KMS-11 (cell line): ENCODE results near the gene ZBTB1.

ENCODE experiments used
- H2AFZ ChIP-seq: fragments of 200-600 bp; sonication (generic); 2 replicates; pipeline ENCODE4 v1.6.1; 2016; ENCODE audit warnings: antibody characterized with exemption, mixed run types, low read depth
- H3K27ac ChIP-seq: fragments of 200-600 bp; sonication (generic); 2 replicates; pipeline ENCODE4 v1.6.1; 2016; ENCODE audit warnings: mild to moderate bottlenecking, mixed run types
- H3K27me3 ChIP-seq: fragments of 200-600 bp; sonication (generic); 2 replicates; pipeline ENCODE4 v1.6.1; 2017; ENCODE audit warnings: mild to moderate bottlenecking, low read depth, mixed run types, moderate library complexity; ENCODE audit not compliant: insufficient read depth
- H3K36me3 ChIP-seq: fragments of 200-600 bp; sonication (generic); 2 replicates; pipeline ENCODE4 v1.6.1; 2017; ENCODE audit warnings: mild to moderate bottlenecking, mixed run types; ENCODE audit not compliant: insufficient read depth
- H3K4me1 ChIP-seq: fragments of 200-600 bp; sonication (generic); 2 replicates; pipeline ENCODE4 v1.6.1; 2016; ENCODE audit warnings: mild to moderate bottlenecking, low read depth, mixed run types; ENCODE audit not compliant: poor library complexity, severe bottlenecking
- H3K4me2 ChIP-seq: fragments of 200-600 bp; sonication (generic); 2 replicates; pipeline ENCODE4 v1.7.0; 2016; ENCODE audit warnings: mild to moderate bottlenecking, mixed run types
- H3K4me3 ChIP-seq: fragments of 200-600 bp; sonication (generic); IDR thresholded peaks from 2 replicates; pipeline ENCODE4 v1.6.1; 2017; ENCODE audit warnings: low read depth, low read length, mixed read lengths; ENCODE audit not compliant: insufficient read depth
- H3K79me2 ChIP-seq: fragments of 200-600 bp; sonication (generic); 2 replicates; pipeline ENCODE4 v1.6.1; 2016; ENCODE audit warnings: low read depth, mixed run types; ENCODE audit not compliant: insufficient read depth
- H3K9ac ChIP-seq: fragments of 200-600 bp; sonication (generic); 2 replicates; pipeline ENCODE4 v1.6.1; 2016; ENCODE audit warnings: mild to moderate bottlenecking, mixed run types
- H4K20me1 ChIP-seq: fragments of 200-600 bp; sonication (generic); 2 replicates; pipeline ENCODE4 v1.6.1; 2016; ENCODE audit warnings: mild to moderate bottlenecking, mixed run types; ENCODE audit not compliant: insufficient read depth
- CTCF ChIP-seq: fragments of 200-600 bp; sonication (generic); conservative IDR thresholded peaks from 2 replicates; pipeline ENCODE4 v1.6.1; 2017; ENCODE audit warnings: low read depth, mild to moderate bottlenecking, antibody characterized with exemption, low read length, moderate library complexity, mixed read lengths

ZBTB1 gene

GRCh38 chr14:64541972-64542835 is 37.6 kb downstream of the ZBTB1 start:
- Histone ChIP-seq H3K27me3 (no peaks in the 10 kb centered on the region), H3K27ac (no peak overlapping the region), H3K79me2 (no peaks in the 10 kb centered on the region), H3K36me3 (no peaks in the 10 kb centered on the region), H3K4me2 (no peak overlapping the region), H4K20me1 (no peaks in the 10 kb centered on the region), H3K9ac (no peak overlapping the region), H3K4me3 (no peak overlapping the region), H2AFZ (no peak overlapping the region), H3K4me1 (peaks cover 10% of the 10 kb centered on the region)
- TF ChIP-seq CTCF: no peak

- TF ChIP-seq CTCF: no peak
- H3K4me1 ChIP-seq: peaks cover 4% of the 10 kb centered on the region
- no peaks in the 10 kb centered on the region for H3K27me3 ChIP-seq
- H4K20me1 ChIP-seq: no peaks in the 10 kb centered on the region
- H2AFZ ChIP-seq: no peak overlapping the region
- H3K4me2 ChIP-seq: no peak overlapping the region
- H3K36me3 ChIP-seq: no peaks in the 10 kb centered on the region
- no peaks in the 10 kb centered on the region for H3K79me2 ChIP-seq
- H3K9ac ChIP-seq: no peak overlapping the region
- H3K4me3 ChIP-seq: no peak overlapping the region
- H3K27ac ChIP-seq: no peak overlapping the region
Observed at GRCh38 chr14:64542836-64543201, 38.2 kb downstream of the ZBTB1 start.

- Histone ChIP-seq H3K9ac (no peak overlapping the region), H4K20me1 (no peaks in the 10 kb centered on the region), H3K27ac (no peak overlapping the region), H3K27me3 (no peaks in the 10 kb centered on the region), H3K4me1 (no peaks in the 10 kb centered on the region), H3K79me2 (no peaks in the 10 kb centered on the region), H3K36me3 (no peaks in the 10 kb centered on the region), H3K4me3 (no peak overlapping the region), H3K4me2 (no peak overlapping the region), H2AFZ (no peak overlapping the region)
- TF ChIP-seq CTCF: no peak
Observed at GRCh38 chr14:64544607-64545312, 40.2 kb downstream of the ZBTB1 start.

GRCh38 chr14:64549016-64549415 is 44.4 kb downstream of the ZBTB1 start:
- Histone ChIP-seq H3K4me1 (no peaks in the 10 kb centered on the region), H2AFZ (no peak overlapping the region), H3K9ac (no peak overlapping the region), H3K79me2 (no peaks in the 10 kb centered on the region), H3K4me2 (no peak overlapping the region), H3K4me3 (no peak overlapping the region), H3K27me3 (no peaks in the 10 kb centered on the region), H3K27ac (no peak overlapping the region), H3K36me3 (no peaks in the 10 kb centered on the region), H4K20me1 (no peaks in the 10 kb centered on the region)
- no peak for TF ChIP-seq CTCF
